WTC11 (cell line): ENCODE measurements around the gene PPP1CA.

ENCODE experiments used
- CREM ChIP-seq: sonication (generic); formaldehyde crosslinking; IDR thresholded peaks from 2 replicates; pipeline ENCODE4 v1.8.1; 2022; ENCODE audit warnings: mild to moderate bottlenecking, missing genetic modification reagents, moderate library complexity
- ESRRA ChIP-seq: sonication (generic); formaldehyde crosslinking; IDR thresholded peaks from 2 replicates; pipeline ENCODE4 v1.8.1; 2022; ENCODE audit warnings: mild to moderate bottlenecking, missing genetic modification reagents, borderline replicate concordance
- MYBL2 ChIP-seq: sonication (generic); formaldehyde crosslinking; IDR thresholded peaks from 2 replicates; pipeline ENCODE4 v1.8.1; 2023; ENCODE audit warnings: mild to moderate bottlenecking, moderate library complexity, missing genetic modification reagents
- SP1 ChIP-seq: sonication (generic); formaldehyde crosslinking; conservative IDR thresholded peaks from 2 replicates; pipeline ENCODE4 v1.8.1; 2022; ENCODE audit warnings: missing genetic modification reagents
- ZNF121 ChIP-seq: sonication (generic); formaldehyde crosslinking; IDR thresholded peaks from 2 replicates; pipeline ENCODE4 v1.8.0; 2023; ENCODE audit warnings: missing genetic modification reagents
- TF ChIP-seq, protein P1 (sequence below): sonication (generic); formaldehyde crosslinking; IDR thresholded peaks from 2 replicates; pipeline ENCODE4 v1.8.1; 2023; ENCODE audit warnings: mild to moderate bottlenecking, missing genetic modification reagents
- TF ChIP-seq, protein P2 (sequence below): fragments of 200-600 bp; IDR thresholded peaks from 2 replicates; pipeline ENCODE4 v1.8.0; 2022; ENCODE audit warnings: antibody characterized with exemption
- TF ChIP-seq, protein P3 (sequence below): sonication (generic); formaldehyde crosslinking; IDR thresholded peaks from 2 replicates; pipeline ENCODE4 v1.8.1; 2023; ENCODE audit warnings: mild to moderate bottlenecking, missing genetic modification reagents, moderate library complexity

DNA sequence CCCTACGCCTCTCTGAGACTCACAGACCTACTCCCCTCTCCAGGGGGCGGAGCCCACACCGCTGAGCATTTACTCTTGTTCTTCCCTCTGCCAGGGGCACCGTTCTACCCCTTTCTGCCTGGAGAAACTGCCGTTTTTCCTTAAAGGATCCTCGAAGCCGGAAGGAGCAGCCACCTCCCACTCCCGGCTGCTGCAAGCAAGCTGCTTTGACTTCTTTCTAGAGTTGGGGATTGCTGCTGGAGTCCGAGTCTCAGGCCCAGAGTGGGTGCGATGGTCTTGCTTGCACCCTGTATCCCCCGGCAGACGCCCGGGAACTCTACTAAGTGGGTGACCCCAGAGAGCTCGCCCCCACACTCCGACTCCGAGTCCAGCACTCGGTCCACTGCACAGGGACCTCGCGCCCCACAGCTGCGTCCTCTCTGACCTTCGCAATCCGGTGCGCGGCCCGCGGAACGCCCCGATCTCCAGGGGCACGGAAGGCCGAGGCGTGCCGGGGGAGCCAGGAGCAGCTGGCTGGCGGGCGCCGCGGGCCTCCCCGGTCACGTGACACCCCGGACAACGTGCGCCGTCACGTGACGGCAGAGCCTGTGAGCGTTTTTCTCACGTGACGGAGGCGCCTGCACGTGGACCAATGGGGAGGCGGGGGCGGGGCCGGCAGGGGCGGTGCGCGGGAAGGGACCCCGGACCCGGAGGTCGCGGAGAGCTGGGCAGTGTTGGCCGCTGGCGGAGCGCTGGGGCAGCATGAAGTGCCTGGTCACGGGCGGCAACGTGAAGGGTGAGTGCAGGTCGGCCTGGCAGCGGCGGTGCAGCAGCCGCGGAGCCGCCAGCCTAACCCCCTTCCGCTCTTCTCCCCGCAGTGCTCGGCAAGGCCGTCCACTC lies 10.1 kb downstream of the PPP1CA start, which contains the start of gene RAD9A:
- no peak for TF ChIP-seq ZNF121 (CRISPR knock-in tag)
- TF ChIP-seq, protein P1, sequence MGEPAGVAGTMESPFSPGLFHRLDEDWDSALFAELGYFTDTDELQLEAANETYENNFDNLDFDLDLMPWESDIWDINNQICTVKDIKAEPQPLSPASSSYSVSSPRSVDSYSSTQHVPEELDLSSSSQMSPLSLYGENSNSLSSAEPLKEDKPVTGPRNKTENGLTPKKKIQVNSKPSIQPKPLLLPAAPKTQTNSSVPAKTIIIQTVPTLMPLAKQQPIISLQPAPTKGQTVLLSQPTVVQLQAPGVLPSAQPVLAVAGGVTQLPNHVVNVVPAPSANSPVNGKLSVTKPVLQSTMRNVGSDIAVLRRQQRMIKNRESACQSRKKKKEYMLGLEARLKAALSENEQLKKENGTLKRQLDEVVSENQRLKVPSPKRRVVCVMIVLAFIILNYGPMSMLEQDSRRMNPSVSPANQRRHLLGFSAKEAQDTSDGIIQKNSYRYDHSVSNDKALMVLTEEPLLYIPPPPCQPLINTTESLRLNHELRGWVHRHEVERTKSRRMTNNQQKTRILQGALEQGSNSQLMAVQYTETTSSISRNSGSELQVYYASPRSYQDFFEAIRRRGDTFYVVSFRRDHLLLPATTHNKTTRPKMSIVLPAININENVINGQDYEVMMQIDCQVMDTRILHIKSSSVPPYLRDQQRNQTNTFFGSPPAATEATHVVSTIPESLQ (CRISPR knock-in tag): no peak
- peak; percentile 96 for TF ChIP-seq MYBL2 (CRISPR knock-in tag)
- peak; percentile 66; the same call in 1 of the 2 replicates for TF ChIP-seq CREM (CRISPR knock-in tag)
- peak; percentile 94 for TF ChIP-seq SP1 (CRISPR knock-in tag)
- TF ChIP-seq, protein P2, sequence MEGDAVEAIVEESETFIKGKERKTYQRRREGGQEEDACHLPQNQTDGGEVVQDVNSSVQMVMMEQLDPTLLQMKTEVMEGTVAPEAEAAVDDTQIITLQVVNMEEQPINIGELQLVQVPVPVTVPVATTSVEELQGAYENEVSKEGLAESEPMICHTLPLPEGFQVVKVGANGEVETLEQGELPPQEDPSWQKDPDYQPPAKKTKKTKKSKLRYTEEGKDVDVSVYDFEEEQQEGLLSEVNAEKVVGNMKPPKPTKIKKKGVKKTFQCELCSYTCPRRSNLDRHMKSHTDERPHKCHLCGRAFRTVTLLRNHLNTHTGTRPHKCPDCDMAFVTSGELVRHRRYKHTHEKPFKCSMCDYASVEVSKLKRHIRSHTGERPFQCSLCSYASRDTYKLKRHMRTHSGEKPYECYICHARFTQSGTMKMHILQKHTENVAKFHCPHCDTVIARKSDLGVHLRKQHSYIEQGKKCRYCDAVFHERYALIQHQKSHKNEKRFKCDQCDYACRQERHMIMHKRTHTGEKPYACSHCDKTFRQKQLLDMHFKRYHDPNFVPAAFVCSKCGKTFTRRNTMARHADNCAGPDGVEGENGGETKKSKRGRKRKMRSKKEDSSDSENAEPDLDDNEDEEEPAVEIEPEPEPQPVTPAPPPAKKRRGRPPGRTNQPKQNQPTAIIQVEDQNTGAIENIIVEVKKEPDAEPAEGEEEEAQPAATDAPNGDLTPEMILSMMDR: no peak
- TF ChIP-seq, protein P3, sequence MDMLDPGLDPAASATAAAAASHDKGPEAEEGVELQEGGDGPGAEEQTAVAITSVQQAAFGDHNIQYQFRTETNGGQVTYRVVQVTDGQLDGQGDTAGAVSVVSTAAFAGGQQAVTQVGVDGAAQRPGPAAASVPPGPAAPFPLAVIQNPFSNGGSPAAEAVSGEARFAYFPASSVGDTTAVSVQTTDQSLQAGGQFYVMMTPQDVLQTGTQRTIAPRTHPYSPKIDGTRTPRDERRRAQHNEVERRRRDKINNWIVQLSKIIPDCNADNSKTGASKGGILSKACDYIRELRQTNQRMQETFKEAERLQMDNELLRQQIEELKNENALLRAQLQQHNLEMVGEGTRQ (CRISPR knock-in tag): peak; percentile 100
- peak; percentile 94 for TF ChIP-seq ESRRA (CRISPR knock-in tag)
